H1 (cell line): Measurements from ENCODE around the gene TP63. TPM values are rescaled to one million over a fixed set of nuclear protein-coding genes. Genes with fewer than 3 reads are reported as not detected.

Experiments used
- ATF2 ChIP-seq: IDR thresholded peaks from 2 replicates; pipeline ENCODE4 v1.6.1; 2012; ENCODE audit warnings: low read length, inconsistent platforms
- NANOG ChIP-seq: IDR thresholded peaks from 2 replicates; pipeline ENCODE4 v1.6.1; 2011; ENCODE audit warnings: low read length, low read depth, mild to moderate bottlenecking, inconsistent platforms; ENCODE audit not compliant: insufficient read depth, poor library complexity, severe bottlenecking
- TAF1 ChIP-seq: IDR thresholded peaks from 2 replicates; pipeline ENCODE4 v1.6.1; 2011; ENCODE audit warnings: mild to moderate bottlenecking, low read depth, low read length
- TEAD4 ChIP-seq: IDR thresholded peaks from 2 replicates; pipeline ENCODE4 v1.6.1; 2012; ENCODE audit warnings: low read depth, low read length, inconsistent platforms, mixed read lengths
- polyA plus RNA-seq, 7 experiments: library from polyadenylated mRNA; depleted of rRNA in 3 of 7; stranded (reverse) in 5 of 7; unstranded in 2 of 7; fragments of >200 nt in 5 of 7; fragments of 200-250 nt in 2 of 7; gene quantifications; 1 replicate in 5 of 7; 2 replicates in 1 of 7; 4 replicates in 1 of 7; pipeline versions ENCODE4 v1.2.1 to v1.2.3, GENCODE V29; 2011 to 2013; ENCODE audit warnings: missing spikeins in 2 of 7, mixed read lengths in 2 of 7
- total RNA-seq: library from RNA; stranded (reverse); fragmentation: NEBNext Ultra II Directional; extraction: Animal tissue kit (Norgen Biotek cat#: 25700); gene quantifications from 2 replicates; pipeline ENCODE4 v1.2.1, GENCODE V29; 2021
- TF ChIP-seq, protein P1 (sequence below): fragments of 300-600 bp; sonication (generic); IDR thresholded peaks from 2 replicates; pipeline ENCODE4 v1.7.1; 2012; ENCODE audit warnings: low read length, moderate library complexity, mild to moderate bottlenecking, inconsistent platforms; ENCODE audit not compliant: insufficient replicate concordance

The TP63 gene
- total and polyA plus RNA-seq, 2 of the 8 experiments (the other 6 are each of a cell fraction or from before 2014, with no cell fraction given): not detected

DNA sequence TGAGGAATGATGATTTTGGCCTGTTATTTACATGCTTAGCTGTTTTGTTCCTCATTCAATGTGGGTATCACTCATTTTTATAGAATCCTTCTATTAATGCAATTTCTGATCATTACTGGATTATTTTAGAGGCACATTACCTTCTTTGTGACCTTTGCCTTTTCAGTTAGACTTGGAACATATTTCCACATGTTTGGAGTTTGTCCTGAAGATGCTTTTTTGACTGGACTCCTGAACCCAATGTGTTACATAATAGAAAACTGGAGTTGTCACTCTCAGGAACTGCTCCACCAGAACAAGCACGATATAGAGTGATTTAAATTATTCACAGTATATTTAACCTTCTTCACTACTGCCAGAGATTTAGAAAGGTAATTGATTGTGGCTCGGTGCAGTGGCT is 59.5 kb downstream of the TP63 start (continued):
- TF ChIP-seq, protein P1, sequence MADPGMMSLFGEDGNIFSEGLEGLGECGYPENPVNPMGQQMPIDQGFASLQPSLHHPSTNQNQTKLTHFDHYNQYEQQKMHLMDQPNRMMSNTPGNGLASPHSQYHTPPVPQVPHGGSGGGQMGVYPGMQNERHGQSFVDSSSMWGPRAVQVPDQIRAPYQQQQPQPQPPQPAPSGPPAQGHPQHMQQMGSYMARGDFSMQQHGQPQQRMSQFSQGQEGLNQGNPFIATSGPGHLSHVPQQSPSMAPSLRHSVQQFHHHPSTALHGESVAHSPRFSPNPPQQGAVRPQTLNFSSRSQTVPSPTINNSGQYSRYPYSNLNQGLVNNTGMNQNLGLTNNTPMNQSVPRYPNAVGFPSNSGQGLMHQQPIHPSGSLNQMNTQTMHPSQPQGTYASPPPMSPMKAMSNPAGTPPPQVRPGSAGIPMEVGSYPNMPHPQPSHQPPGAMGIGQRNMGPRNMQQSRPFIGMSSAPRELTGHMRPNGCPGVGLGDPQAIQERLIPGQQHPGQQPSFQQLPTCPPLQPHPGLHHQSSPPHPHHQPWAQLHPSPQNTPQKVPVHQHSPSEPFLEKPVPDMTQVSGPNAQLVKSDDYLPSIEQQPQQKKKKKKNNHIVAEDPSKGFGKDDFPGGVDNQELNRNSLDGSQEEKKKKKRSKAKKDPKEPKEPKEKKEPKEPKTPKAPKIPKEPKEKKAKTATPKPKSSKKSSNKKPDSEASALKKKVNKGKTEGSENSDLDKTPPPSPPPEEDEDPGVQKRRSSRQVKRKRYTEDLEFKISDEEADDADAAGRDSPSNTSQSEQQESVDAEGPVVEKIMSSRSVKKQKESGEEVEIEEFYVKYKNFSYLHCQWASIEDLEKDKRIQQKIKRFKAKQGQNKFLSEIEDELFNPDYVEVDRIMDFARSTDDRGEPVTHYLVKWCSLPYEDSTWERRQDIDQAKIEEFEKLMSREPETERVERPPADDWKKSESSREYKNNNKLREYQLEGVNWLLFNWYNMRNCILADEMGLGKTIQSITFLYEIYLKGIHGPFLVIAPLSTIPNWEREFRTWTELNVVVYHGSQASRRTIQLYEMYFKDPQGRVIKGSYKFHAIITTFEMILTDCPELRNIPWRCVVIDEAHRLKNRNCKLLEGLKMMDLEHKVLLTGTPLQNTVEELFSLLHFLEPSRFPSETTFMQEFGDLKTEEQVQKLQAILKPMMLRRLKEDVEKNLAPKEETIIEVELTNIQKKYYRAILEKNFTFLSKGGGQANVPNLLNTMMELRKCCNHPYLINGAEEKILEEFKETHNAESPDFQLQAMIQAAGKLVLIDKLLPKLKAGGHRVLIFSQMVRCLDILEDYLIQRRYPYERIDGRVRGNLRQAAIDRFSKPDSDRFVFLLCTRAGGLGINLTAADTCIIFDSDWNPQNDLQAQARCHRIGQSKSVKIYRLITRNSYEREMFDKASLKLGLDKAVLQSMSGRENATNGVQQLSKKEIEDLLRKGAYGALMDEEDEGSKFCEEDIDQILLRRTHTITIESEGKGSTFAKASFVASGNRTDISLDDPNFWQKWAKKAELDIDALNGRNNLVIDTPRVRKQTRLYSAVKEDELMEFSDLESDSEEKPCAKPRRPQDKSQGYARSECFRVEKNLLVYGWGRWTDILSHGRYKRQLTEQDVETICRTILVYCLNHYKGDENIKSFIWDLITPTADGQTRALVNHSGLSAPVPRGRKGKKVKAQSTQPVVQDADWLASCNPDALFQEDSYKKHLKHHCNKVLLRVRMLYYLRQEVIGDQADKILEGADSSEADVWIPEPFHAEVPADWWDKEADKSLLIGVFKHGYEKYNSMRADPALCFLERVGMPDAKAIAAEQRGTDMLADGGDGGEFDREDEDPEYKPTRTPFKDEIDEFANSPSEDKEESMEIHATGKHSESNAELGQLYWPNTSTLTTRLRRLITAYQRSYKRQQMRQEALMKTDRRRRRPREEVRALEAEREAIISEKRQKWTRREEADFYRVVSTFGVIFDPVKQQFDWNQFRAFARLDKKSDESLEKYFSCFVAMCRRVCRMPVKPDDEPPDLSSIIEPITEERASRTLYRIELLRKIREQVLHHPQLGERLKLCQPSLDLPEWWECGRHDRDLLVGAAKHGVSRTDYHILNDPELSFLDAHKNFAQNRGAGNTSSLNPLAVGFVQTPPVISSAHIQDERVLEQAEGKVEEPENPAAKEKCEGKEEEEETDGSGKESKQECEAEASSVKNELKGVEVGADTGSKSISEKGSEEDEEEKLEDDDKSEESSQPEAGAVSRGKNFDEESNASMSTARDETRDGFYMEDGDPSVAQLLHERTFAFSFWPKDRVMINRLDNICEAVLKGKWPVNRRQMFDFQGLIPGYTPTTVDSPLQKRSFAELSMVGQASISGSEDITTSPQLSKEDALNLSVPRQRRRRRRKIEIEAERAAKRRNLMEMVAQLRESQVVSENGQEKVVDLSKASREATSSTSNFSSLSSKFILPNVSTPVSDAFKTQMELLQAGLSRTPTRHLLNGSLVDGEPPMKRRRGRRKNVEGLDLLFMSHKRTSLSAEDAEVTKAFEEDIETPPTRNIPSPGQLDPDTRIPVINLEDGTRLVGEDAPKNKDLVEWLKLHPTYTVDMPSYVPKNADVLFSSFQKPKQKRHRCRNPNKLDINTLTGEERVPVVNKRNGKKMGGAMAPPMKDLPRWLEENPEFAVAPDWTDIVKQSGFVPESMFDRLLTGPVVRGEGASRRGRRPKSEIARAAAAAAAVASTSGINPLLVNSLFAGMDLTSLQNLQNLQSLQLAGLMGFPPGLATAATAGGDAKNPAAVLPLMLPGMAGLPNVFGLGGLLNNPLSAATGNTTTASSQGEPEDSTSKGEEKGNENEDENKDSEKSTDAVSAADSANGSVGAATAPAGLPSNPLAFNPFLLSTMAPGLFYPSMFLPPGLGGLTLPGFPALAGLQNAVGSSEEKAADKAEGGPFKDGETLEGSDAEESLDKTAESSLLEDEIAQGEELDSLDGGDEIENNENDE: no peak
- no peak for TF ChIP-seq TEAD4
- no peak for TF ChIP-seq ATF2
- no peak for TF ChIP-seq NANOG
- no peak for TF ChIP-seq TAF1
